Measurements from ENCODE around the gene TTLL3. TPM values are rescaled to one million over a fixed set of nuclear protein-coding genes. Genes with fewer than 3 reads are reported as not detected.

The TTLL3 gene
- total and polyA plus RNA-seq, 2 of the 8 experiments (the other 6 are each of a cell fraction or from before 2014, with no cell fraction given): 5.9 to 8.9 TPM

DNA sequence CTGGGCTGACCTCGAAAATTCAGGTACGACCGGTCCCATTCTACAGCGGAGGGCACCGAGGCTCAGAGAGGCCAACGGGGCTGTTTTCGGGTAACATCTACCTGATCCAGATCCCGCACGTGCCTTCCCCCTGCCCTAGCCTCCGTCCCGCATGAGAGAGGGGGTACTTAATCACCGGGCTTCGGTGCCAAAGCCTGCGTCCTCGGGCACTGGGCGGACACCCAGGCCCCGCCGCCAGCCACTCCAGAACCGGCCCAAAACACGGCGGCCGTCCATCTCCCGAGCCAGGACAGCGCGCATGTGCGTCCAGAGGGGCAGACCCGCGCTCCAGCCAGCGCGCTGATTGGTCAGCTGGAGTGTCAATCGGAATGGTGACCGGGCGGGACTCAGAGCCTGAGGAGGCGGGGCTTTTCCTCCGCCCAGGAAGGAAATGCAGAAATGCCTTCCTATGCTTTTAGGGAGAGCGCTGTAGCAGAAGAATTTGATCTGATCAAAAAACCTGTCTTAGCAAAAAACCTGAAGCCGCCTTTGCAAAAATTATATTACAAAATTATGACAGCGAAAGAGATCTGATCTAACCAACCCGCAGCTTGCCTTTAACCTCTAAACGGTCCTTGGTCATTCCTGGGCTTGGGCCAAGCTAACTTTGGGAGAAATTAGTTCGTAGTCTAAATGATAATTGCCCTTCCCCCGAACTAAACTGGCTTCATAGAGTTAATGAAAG is 33.8 kb downstream of the TTLL3 start, which contains the start of gene RPUSD3 (continued):
- TF ChIP-seq ATF3 (IDR thresholded peaks at IDR 0.05; ENCODE audit: insufficient read depth, low read depth, low read length) (no peak), BRCA1 (IDR thresholded peaks at IDR 0.05; ENCODE audit: low read depth, low read length) (no peak), CHD7 (IDR thresholded peaks at IDR 0.05; ENCODE audit: insufficient replicate concordance, low read length) (no peak), RAD21 (IDR thresholded peaks at IDR 0.05 in 1 of 2, conservative IDR thresholded peaks at IDR 0.05 in 1 of 2; ENCODE audit: low read depth in 2 of 2, low read length in 2 of 2) (no peak), CTBP2 (IDR thresholded peaks at IDR 0.05; ENCODE audit: borderline replicate concordance, insufficient read depth, insufficient read length, low read length) (no peak)

Measured in H1 (cell line).